ENCODE measurements around the gene HIPK1. TPM values are rescaled to one million over a fixed set of nuclear protein-coding genes. Genes with fewer than 3 reads are reported as not detected.
"Not testable (repeated sequence)": the region's sequence is repeated elsewhere in the genome, so short reads cannot be mapped to it uniquely, and the experiment has no call there.

Gene HIPK1
- total RNA-seq, 1 experiment from 2014 or later, result 18.6 TPM

DNA sequence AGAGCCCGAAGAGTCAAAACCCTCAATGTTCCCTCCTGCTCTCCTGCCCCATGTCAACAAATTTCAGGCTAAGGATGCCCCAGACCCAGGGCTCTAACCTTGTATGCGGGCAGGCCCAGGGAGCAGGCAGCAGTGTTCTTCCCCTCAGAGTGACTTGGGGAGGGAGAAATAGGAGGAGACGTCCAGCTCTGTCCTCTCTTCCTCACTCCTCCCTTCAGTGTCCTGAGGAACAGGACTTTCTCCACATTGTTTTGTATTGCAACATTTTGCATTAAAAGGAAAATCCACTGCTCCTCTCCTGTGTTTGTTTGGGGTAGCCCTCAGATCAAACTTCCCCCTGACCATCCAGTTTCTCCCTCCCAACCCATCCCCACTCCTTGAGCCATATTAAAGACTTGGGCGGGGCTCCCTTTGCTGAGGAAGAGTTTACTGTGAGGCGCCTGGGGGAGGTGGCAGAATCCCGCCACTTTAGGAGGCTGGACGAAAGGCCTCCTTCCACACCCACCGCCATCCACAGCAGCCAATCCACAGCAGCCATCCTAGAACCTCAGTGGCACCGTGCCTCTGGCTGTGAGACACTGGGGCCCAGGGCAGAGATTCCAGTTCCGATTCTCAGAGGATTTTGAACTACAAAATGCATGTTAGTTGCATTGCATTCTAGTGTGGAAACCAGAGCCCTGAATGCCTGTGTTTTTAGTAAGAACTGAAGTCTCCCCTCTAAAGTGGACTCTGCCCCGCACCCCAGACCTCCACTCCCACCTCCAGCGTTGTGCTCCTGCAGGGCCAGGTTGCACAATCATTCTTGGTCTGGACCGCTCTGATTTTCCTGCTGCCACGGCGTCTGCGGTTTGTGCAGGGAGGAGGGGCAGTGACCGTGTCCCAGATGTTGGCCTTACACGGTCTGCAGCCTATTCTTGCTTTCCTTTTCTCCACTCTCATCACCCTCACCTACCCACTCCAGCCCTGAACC lies 53.1 kb downstream of the HIPK1 start:
- DNase-seq (ENCODE audit: low read depth), result peak; percentile 50

GRCh38 chr1:113982949-113983348 lies 53.8 kb downstream of the HIPK1 start:
- DNase-seq (ENCODE audit: low read depth), result no peak

- no peak for DNase-seq (ENCODE audit: low read depth)
Measured at GRCh38 chr1:113983391-113983790, 54.3 kb downstream of the HIPK1 start.

DNA sequence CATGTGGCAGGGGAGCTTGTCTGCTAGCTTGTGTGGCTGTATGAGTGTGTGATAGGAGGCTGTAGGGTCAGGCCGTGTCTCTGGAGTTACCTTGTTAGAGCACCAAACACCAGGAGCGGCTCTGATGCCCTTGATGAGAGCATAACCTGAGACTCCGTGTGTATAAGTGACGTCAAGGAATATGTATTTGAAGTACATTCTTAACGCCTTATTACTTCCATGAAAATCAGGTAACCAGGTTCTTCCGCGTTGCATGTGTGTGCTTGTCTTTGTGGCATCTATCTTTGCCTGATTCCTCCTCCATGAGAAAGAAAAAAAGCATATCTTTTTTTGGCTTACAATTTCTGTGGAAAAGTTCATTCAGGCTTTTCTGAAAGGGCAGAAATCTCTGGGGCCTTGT lies 54.7 kb downstream of the HIPK1 start:
- no peak for DNase-seq (ENCODE audit: low read depth)

GRCh38 chr1:113984710-113985109 lies 55.6 kb downstream of the HIPK1 start:
- peak; percentile 22 for DNase-seq (ENCODE audit: low read depth)

DNA sequence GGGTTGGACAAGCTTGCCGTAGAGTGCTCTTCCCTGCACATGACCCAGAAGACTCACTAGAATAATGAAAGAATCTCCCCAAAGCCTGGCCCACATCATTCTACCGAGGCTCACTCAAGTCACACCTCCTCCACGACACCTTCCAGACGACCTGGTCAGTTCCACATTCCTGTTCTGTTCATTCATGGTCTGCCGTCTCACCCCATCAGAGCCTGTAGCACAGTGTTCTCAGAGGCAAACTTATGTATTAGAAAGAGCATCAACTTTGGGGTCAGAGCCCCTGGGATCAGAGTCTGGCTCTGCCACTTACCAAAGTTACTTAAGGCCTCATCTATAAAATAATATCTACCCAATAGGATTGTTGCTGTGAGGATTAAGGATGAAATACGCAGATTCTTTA lies 57.7 kb downstream of the HIPK1 start:
- no peak for DNase-seq (ENCODE audit: low read depth)

DNA sequence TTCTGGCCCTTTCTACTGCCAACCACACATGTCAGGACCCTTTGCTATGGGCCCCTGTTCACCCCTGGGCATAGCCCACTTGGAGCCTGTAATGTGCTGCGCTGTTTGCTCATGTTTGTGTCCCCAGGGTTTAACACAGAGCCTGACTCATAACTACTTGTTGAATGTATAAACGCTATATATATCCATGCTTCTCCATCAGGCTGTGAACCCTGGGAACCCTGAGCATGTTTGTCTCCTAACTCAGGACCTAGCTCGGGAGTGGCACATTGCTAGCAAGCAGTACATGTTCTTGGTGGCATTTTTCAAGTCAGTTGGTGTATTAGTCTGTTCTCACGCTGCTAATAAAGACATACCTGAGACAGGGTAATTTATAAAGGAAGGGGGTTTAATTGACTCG lies 58.1 kb downstream of the HIPK1 start:
- DNase-seq (ENCODE audit: low read depth), result no peak

DNA sequence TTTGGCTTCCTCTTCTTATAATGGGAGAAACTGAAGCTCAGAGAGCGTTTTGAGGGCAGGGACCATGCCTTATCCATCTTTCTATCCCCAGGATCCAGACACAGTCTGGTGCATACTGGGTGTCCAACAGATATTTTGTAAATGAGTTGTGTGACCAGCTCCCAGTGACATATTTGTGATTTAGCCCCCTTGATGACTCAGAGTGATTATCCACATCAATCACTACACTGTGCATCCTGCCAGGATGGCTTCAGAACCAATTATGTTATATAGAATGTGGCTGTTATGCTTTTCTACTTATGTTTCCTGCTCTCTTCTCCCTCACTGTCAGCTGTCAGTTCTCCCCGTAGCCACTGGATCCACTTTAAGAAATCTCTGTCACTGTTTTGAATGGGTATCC lies 61.4 kb downstream of the HIPK1 start:
- DNase-seq (ENCODE audit: low read depth), result no peak

- no peak for DNase-seq (ENCODE audit: low read depth)
Measured at GRCh38 chr1:113990961-113991360, 61.8 kb downstream of the HIPK1 start.

DNA sequence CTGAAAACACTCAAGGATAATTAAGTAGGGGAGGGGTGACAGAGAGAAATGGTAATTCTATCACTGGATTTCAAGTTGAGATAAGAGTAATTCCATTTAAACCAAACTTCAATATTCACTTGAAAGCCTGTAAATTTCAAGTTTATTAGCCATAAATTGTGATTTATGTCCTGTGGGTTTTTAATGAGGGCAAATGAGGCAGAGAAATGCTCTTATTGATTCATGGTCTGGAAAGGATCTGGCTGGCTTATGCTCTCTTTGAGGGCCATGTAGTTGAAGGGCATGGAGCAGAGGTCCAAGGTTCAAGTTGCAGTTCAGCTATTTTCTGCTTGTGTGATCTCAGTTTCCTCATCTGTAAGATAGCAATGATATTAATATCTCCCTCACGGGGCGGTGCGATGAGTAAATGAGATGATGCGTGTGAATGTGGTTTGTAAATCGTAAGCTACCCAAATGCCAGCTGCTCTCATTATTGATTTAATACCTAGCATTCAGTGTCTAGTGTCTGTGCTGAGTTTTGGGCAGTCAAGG lies 62.4 kb downstream of the HIPK1 start:
- no peak for DNase-seq (ENCODE audit: low read depth)

- DNase-seq (ENCODE audit: low read depth), result no peak
Measured at GRCh38 chr1:113993072-113993471, 63.9 kb downstream of the HIPK1 start.

DNA sequence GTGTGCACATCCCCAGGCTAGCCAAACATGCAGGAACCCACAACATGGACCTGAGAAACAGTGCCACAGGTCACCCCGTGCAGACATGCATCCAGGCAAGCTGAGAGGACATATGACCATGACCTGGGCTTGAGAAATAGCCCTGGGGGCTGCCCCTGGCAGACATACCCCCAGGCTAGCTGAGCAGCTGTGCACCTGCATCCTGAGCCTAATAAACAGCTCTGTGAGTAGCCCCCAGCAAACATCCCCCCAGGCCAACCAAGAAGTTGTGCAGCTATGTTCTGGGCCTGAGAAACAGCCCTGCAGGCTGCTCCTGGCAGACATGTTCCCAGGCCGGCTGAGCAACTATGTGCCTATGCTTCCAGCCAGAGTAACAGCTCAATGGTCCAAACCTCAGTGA lies 64.6 kb downstream of the HIPK1 start:
- no peak for DNase-seq (ENCODE audit: low read depth)

- no peak for DNase-seq (ENCODE audit: low read depth)
Measured at GRCh38 chr1:113995382-113995781, 66.3 kb downstream of the HIPK1 start.

GRCh38 chr1:113998361-113998760 lies 69.2 kb downstream of the HIPK1 start:
- peak; percentile 68 for DNase-seq (ENCODE audit: low read depth)

GRCh38 chr1:113999233-113999632 lies 70.1 kb downstream of the HIPK1 start:
- DNase-seq (ENCODE audit: low read depth), result no peak

DNA sequence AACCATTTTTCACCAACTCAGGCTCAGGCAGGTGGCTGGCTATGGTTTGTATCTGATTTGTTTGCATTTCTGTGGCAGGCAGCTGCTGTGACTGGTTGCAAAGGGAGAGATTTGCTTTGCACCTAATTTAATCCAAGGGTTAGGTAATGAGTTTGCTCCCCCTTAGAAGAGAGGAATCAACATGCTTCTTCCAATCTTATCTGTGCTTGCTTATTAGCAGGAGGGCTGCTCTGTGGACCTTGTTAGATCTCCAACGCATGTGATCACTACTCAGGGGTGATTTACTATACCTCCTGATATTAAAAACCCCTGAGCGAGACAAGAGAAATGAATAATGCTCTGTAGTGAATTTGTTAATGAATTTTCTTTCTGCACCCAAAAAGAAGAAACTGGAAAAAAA lies 70.7 kb downstream of the HIPK1 start:
- no peak for DNase-seq (ENCODE audit: low read depth)

GRCh38 chr1:114000406-114000805 lies 71.3 kb downstream of the HIPK1 start:
- no peak for DNase-seq (ENCODE audit: low read depth)

DNA sequence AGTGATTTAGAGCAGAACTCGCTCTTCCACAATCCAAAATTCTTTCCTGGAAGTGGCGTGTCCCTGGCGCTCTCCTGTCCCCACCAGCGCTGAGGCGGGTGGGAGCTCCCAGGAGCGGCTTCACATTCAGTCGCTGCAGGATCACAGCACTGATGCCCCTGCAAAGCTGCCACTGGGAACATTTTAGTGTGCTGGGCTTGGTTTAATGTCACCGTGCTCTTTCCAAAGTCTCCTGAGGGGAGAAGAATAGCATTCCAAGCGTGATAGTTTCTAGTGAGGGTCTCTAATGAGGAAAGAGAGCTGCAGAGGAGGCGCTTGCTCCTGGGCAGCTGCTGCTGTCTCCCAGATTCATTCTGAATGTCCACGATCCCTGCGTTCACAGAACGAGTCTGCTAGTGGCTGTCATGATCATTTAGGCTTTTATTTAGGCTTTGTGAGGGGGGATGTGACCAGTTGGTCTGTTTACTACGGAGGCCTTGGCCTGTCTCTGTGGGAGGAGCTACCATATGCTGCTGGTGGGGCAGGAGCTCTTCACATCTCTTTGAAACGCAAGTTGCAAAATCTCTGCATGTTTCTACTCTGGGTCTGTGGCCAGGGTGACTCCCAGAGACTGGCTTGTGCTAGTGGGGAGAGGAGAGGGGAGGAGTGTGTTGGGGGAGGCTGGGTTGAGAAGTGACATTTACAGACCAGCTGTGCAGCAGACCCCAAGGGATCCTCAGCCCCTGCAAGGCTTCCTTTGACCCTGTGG lies 73.5 kb downstream of the HIPK1 start:
- DNase-seq (ENCODE audit: low read depth), result no peak

DNA sequence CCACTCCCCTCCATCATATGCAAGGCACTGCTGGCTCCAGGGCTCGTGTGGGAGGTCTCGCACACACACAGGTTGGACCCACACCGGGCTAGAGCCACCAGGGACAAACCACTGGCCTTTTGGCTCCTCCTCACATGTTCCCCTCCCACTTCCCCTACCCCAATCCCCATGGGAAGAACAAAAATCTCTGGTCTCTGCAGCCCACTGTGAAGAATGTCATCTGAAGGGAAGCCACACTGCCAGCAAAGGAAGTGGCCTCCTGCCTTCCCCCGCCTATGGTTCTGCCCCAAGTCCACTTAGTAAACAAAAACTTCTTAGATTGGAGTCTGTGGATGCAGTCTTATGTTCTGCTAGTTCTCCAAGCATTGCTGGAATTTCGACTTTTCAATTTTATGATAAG lies 74.3 kb downstream of the HIPK1 start:
- no peak for DNase-seq (ENCODE audit: low read depth)

- DNase-seq (ENCODE audit: low read depth), result not testable (repeated sequence)
Measured at GRCh38 chr1:114006825-114007224, 77.7 kb downstream of the HIPK1 start.

- no peak for DNase-seq (ENCODE audit: low read depth)
Measured at GRCh38 chr1:114008480-114008941, 79.4 kb downstream of the HIPK1 start.

- no peak for DNase-seq (ENCODE audit: low read depth)
Measured at GRCh38 chr1:114008993-114009392, 79.9 kb downstream of the HIPK1 start.

All from HT1080 (cell line).